HL-60 (cell line): ENCODE results near the gene TSPAN11.

Experiments
- DNase-seq, 2 experiments: peaks; one replicate each; pipeline ENCODE4 v3.0.0-alpha.2; 2010 to 2020; ENCODE audit warnings: low read depth in 1 of 2, low spot score in 1 of 2
- H3K27ac ChIP-seq: fragments of 250-450 bp; sonication (Bioruptor Pico); replicated peaks from 2 replicates; pipeline ENCODE4 v1.5.1; 2020; ENCODE audit warnings: mild to moderate bottlenecking, moderate library complexity
- H3K27me3 ChIP-seq: fragments of 250-450 bp; sonication (Bioruptor Pico); 2 replicates; pipeline ENCODE4 v1.5.1; 2021; ENCODE audit warnings: mild to moderate bottlenecking, moderate library complexity; ENCODE audit not compliant: insufficient read depth, poor library complexity, severe bottlenecking
- H3K4me3 ChIP-seq: replicated peaks from 2 replicates; pipeline ENCODE4 v1.5.1; 2011; ENCODE audit warnings: mild to moderate bottlenecking, control low read depth, low read length; ENCODE audit not compliant: insufficient read depth
- CTCF ChIP-seq: IDR thresholded peaks from one replicate; pipeline ENCODE4 v1.5.1; 2011; ENCODE audit warnings: low read length, control low read depth, inconsistent platforms; ENCODE audit not compliant: insufficient read depth
- GABPA ChIP-seq: IDR thresholded peaks from 2 replicates; pipeline ENCODE4 v1.6.1; 2012; ENCODE audit warnings: low read depth
- POLR2AphosphoS5 ChIP-seq: IDR thresholded peaks from 2 replicates; pipeline ENCODE4 v1.6.1; 2012; ENCODE audit warnings: low read depth
- REST ChIP-seq: IDR thresholded peaks from 2 replicates; pipeline ENCODE4 v1.6.1; 2012; ENCODE audit warnings: low read depth; ENCODE audit not compliant: insufficient replicate concordance
- SPI1 ChIP-seq: IDR thresholded peaks from 2 replicates; pipeline ENCODE4 v1.6.1; 2012; ENCODE audit warnings: low read depth, mild to moderate bottlenecking, borderline replicate concordance

The TSPAN11 gene

GRCh38 chr12:30982413-30982812 lies 55.9 kb downstream of the TSPAN11 start:
- Histone ChIP-seq H3K27me3 (no peaks in the 10 kb centered on the region), H3K27ac (no peak overlapping the region), H3K4me3 (no peak overlapping the region)
- TF ChIP-seq CTCF (no peak), POLR2AphosphoS5 (no peak), SPI1 (no peak), REST (no peak), GABPA (no peak)
- DNase-seq, result no peak

GRCh38 chr12:30985814-30986452 lies 59.4 kb downstream of the TSPAN11 start:
- TF ChIP-seq GABPA, result no peak
- peak; percentile 40 for TF ChIP-seq CTCF
- DNase-seq, result peak in 1 of 2 experiments; percentile 33
- Histone ChIP-seq H3K27me3 (no peaks in the 10 kb centered on the region), H3K27ac (no peak overlapping the region), H3K4me3 (no peak overlapping the region)

GRCh38 chr12:30988086-30988485 lies 61.5 kb downstream of the TSPAN11 start:
- H3K27me3 ChIP-seq, result no peaks in the 10 kb centered on the region
- DNase-seq, result no peak
- H3K4me3 ChIP-seq, result no peak overlapping the region
- H3K27ac ChIP-seq, result no peak overlapping the region
- TF ChIP-seq SPI1 (no peak), POLR2AphosphoS5 (no peak), GABPA (no peak), CTCF (no peak), REST (no peak)

GRCh38 chr12:30988646-30989286 lies 62.2 kb downstream of the TSPAN11 start:
- no peak for DNase-seq
- H3K4me3 ChIP-seq, result no peak overlapping the region
- no peaks in the 10 kb centered on the region for H3K27me3 ChIP-seq
- no peak for TF ChIP-seq POLR2AphosphoS5
- no peak for TF ChIP-seq GABPA
- no peak for TF ChIP-seq REST
- TF ChIP-seq CTCF, result no peak
- no peak for TF ChIP-seq SPI1
- no peak overlapping the region for H3K27ac ChIP-seq
